Measurements from ENCODE around the gene USP48. TPM values are rescaled to one million over a fixed set of nuclear protein-coding genes. Genes with fewer than 3 reads are reported as not detected.

USP48 gene
- total and polyA plus RNA-seq, 2 of the 4 experiments (the other 2 are of a cell fraction): 24.7 to 25.0 TPM

- BruUV-seq (replicated peaks): no TSS peak
- dilution Hi-C loops (cut with HindIII; ENCODE audit: low sequenced_read_pairs, unreplicated experiment) (no loop called here), intact Hi-C loops (cut with micrococcal nuclease) (no loop called here), in situ Hi-C loops (cut with MboI; ENCODE audit: low sequenced_read_pairs) (no loop called here)
- Histone ChIP-seq H2AFZ (replicated peaks; ENCODE audit: low read length, poor library complexity) (no peak overlapping the region), H3K56ac (ENCODE audit: extremely low read depth, insufficient read depth, low read length) (no peak overlapping the region), H3K9ac (ENCODE audit: low read depth, low read length) (no peak overlapping the region), H4K8ac (ENCODE audit: low read depth in 2 of 2, low read length in 2 of 2) (no peak overlapping the region), H3K9me3 (ENCODE audit: control insufficient read depth, insufficient read depth, low read length) (no peaks in the 10 kb centered on the region), H3K14ac (replicated peaks; ENCODE audit: low read depth, low read length) (no peak overlapping the region), H3K4me2 (ENCODE audit: low read depth, low read length) (no peak overlapping the region), H3K79me1 (ENCODE audit: low read depth in 1 of 2, low read length in 2 of 2) (peaks cover 18 to 46% of the 10 kb centered on the region in 2 experiments), H2BK5ac (ENCODE audit: low read depth, low read length, poor library complexity, severe bottlenecking) (no peak overlapping the region), H3K36me3 (ENCODE audit: control insufficient read depth, insufficient read depth, low read length) (peaks cover 36% of the 10 kb centered on the region), H4K91ac (ENCODE audit: insufficient read depth, low read depth, low read length) (no peak overlapping the region), H3K4me3 (ENCODE audit: insufficient read depth, low read depth, low read length) (no peak overlapping the region), H3K27me3 (ENCODE audit: control insufficient read depth, insufficient read depth, low read length) (no peaks in the 10 kb centered on the region), H2AK5ac (ENCODE audit: low read depth, low read length) (no peak overlapping the region), H3K18ac (ENCODE audit: low read depth, low read length) (no peak overlapping the region), H4K20me1 (ENCODE audit: insufficient read depth, low read length) (no peaks in the 10 kb centered on the region), H2AK9ac (replicated peaks; ENCODE audit: low read depth, low read length, poor library complexity) (no peak overlapping the region), H3K9me1 (ENCODE audit: insufficient read depth, low read length) (no peaks in the 10 kb centered on the region; the same call in 1 of the 2 replicates), H3K23ac (ENCODE audit: low read depth, low read length) (no peak overlapping the region), H2BK15ac (ENCODE audit: low read depth, low read length) (no peak overlapping the region), H3K4ac (ENCODE audit: low read depth, low read length) (no peak overlapping the region), H4K5ac (ENCODE audit: low read depth, low read length) (no peak overlapping the region), H2BK20ac (ENCODE audit: low read depth, low read length) (no peak overlapping the region), H3K27ac (ENCODE audit: insufficient read depth, low read length) (no peak overlapping the region), H3K4me1 (ENCODE audit: control insufficient read depth, insufficient read depth, low read length) (no peaks in the 10 kb centered on the region), H2BK120ac (ENCODE audit: low read depth, low read length) (no peak overlapping the region)
- CTCF ChIA-PET: interaction anchor here (0.7 kb wide), 2 partner anchors 212 to 1258 kb away, joined by 3 to 4 read pairs; no protein-coding TSS in a partner anchor
- ATAC-seq (ENCODE audit: low read depth) (no peak), DNase-seq (no peak)
- TF ChIP-seq FOS (IDR thresholded peaks at IDR 0.05; ENCODE audit: low read depth, low read length) (no peak), USF2 (IDR thresholded peaks at IDR 0.05; ENCODE audit: low read depth, low read length) (no peak), CEBPB (IDR thresholded peaks at IDR 0.05; ENCODE audit: low read depth, low read length) (no peak), ELK1 (IDR thresholded peaks at IDR 0.05; ENCODE audit: borderline replicate concordance, low read depth, low read length) (no peak), RCOR1 (IDR thresholded peaks at IDR 0.05; ENCODE audit: insufficient replicate concordance, low read length) (no peak), MXI1 (IDR thresholded peaks at IDR 0.05; ENCODE audit: borderline replicate concordance, low read depth, low read length) (no peak), MAFK (IDR thresholded peaks at IDR 0.05; ENCODE audit: low read depth, low read length) (no peak), NFE2L2 (IDR thresholded peaks at IDR 0.05; ENCODE audit: low read depth, low read length) (no peak), RFX5 (IDR thresholded peaks at IDR 0.05; ENCODE audit: low read depth, low read length) (no peak), SMC3 (IDR thresholded peaks at IDR 0.05; ENCODE audit: low read depth, low read length) (no peak), MAZ (IDR thresholded peaks at IDR 0.05; ENCODE audit: borderline replicate concordance, low read depth, low read length) (no peak), CHD1 (IDR thresholded peaks at IDR 0.05; ENCODE audit: low read depth, low read length) (no peak), RAD21 (IDR thresholded peaks at IDR 0.05; ENCODE audit: low read length) (no peak), CTCF (conservative IDR thresholded peaks at IDR 0.05; ENCODE audit: low read depth, low read length) (no peak)
- WGBS, 2 experiments (ENCODE audit: extremely low coverage in 2 of 2, insufficient read length in 1 of 2): no CpG with 5 or more reads among the region's 2 CpGs
- POLR2A ChIA-PET (ENCODE audit: unreplicated experiment): no interaction called here
These were observed 31.7 kb downstream of the USP48 start for GRCh38 chr1:21751281-21751680.

Data from IMR-90 (cell line).